Transverse colon (tissue), 4 donors: ENCODE measurements around the gene PCARE. TPM values are rescaled to one million over a fixed set of nuclear protein-coding genes. Genes with fewer than 3 reads are reported as not detected.

Experiments
- DNase-seq: peaks from one replicate; pipeline ENCODE4 v3.0.0-alpha.2; 2019
- H3K27ac ChIP-seq, 4 donors: fragments of 200-600 bp; sonication (generic); 2 replicates each; pipeline ENCODE4 v1.5.1; 2016 to 2018; ENCODE audit warnings: inconsistent platforms in 4 of 4
- H3K27me3 ChIP-seq: fragments of 200-600 bp; sonication (generic); 2 replicates; pipeline ENCODE4 v1.5.1; 2017; ENCODE audit warnings: inconsistent platforms
- H3K36me3 ChIP-seq, 4 donors: fragments of 200-600 bp; sonication (generic); 2 replicates each; pipeline ENCODE4 v1.5.1; 2017 to 2019; ENCODE audit warnings: inconsistent platforms in 4 of 4
- H3K4me1 ChIP-seq, 4 donors: fragments of 200-600 bp; sonication (generic); 2 replicates each; pipeline ENCODE4 v1.5.1; 2017 to 2020; ENCODE audit warnings: inconsistent platforms in 4 of 4
- H3K4me3 ChIP-seq, 4 donors: fragments of 200-600 bp; sonication (generic); 1 replicate in 1 of 4; 2 replicates in 3 of 4; pipeline versions ENCODE4 v1.5.1 to v1.6.1; 2017 to 2019; ENCODE audit warnings: inconsistent platforms in 4 of 4
- H3K9me3 ChIP-seq, 2 donors: fragments of 200-600 bp; sonication (generic); 2 replicates each; pipeline ENCODE4 v1.5.1; 2017 to 2019; ENCODE audit warnings: inconsistent platforms in 2 of 2
- EP300 ChIP-seq: sonication (generic); formaldehyde crosslinking; IDR thresholded peaks from one replicate; pipeline ENCODE4 v1.6.1; 2017; ENCODE audit warnings: antibody characterized with exemption, low read depth
- POLR2A ChIP-seq: fragments of 450-650 bp; IDR thresholded peaks from one replicate; pipeline ENCODE4 v1.6.1; 2016; ENCODE audit warnings: antibody characterized with exemption, mild to moderate bottlenecking, moderate library complexity
- POLR2AphosphoS5 ChIP-seq, 3 donors: sonication (generic); formaldehyde crosslinking; IDR thresholded peaks; one replicate each; pipeline ENCODE4 v1.6.1; 2016; ENCODE audit warnings: antibody characterized with exemption in 3 of 3
- WGBS, 2 donors: methylation state at CpG; one replicate each; pipeline ENCODE4 v1.1.5; 2018; ENCODE audit warnings: low coverage in 1 of 2; 5-methylcytosine and 5-hydroxymethylcytosine counted together
- in situ Hi-C, 4 donors: fragments of 200-750 bp; cut with MboI; loops; one replicate each; pipeline versions ENCODE4 v1.15.0 to v1.15.1; 2017; ENCODE audit warnings: low sequenced_read_pairs in 3 of 4, low pct_ligation_motif_present in 1 of 4, low pct_unique_long_range_greater_than_20kb in 1 of 4
- intact Hi-C: fragments of 100-400 bp; cut with DNase I; formaldehyde crosslinking; loops from one replicate; pipeline ENCODE4 v1.15.1; 2023; ENCODE audit warnings: low total_unique reads
- total RNA-seq, 4 donors: library from RNA; depleted of rRNA; stranded (reverse); fragments of >200 nt; gene quantifications; one replicate each; pipeline ENCODE4 v1.1.0, GENCODE V29; 2016
- TF ChIP-seq, protein P1 (sequence below), 5 experiments: fragments of 200-600 bp in 3 of 5; fragments of 450-650 bp in 2 of 5; sonication (generic) in 3 of 5; IDR thresholded peaks; 1 replicate in 2 of 5; 2 replicates in 3 of 5; pipeline ENCODE4 v1.5.1; 2016 to 2017; ENCODE audit warnings: antibody characterized with exemption in 5 of 5, inconsistent platforms in 3 of 5, mild to moderate bottlenecking in 2 of 5, moderate library complexity in 1 of 5

Gene PCARE
- total RNA-seq, 4 donors from 2014 or later, result under 0.01 TPM; not detected in 3

DNA sequence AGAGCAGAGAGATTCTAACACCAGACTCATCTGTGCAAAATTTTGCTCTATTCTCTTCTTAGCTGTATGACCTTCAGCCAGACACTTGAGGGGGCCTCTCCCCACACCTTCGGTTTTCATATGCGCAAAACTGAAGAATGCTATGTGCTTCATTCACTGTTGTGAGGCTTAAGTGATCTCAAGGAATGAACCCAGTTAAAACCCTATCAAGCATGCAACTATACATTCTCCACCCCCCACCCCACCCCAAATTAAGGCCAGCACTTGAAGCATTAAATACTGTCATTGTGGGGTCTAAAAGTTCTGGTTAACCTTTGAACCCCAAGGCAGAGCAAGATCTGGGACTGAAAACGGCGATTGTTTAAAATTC is 10.0 kb downstream of the PCARE start:
- no peaks in the 10 kb centered on the region for H3K9me3 ChIP-seq
- no peaks in the 10 kb centered on the region for H3K36me3 ChIP-seq
- H3K27ac ChIP-seq, result peak overlapping the region; percentile 9 to 72 (median 59)
- in situ Hi-C loops (no loop called here), intact Hi-C loops (no loop called here)
- peaks cover 0 to 16% (median 2%) of the 10 kb centered on the region in 4 donors for H3K4me1 ChIP-seq
- WGBS, 2 donors, result 82% methylated on average over 4 of the region's 4 CpGs; no CpG with 5 or more reads in 1 of the 2 donors
- no peaks in the 10 kb centered on the region for H3K27me3 ChIP-seq
- DNase-seq, result no peak
- no peak overlapping the region for H3K4me3 ChIP-seq
- TF ChIP-seq EP300 (no peak), POLR2AphosphoS5 (IDR thresholded peaks at IDR 0.05) (no peak), POLR2A (no peak)
- TF ChIP-seq, protein P1, sequence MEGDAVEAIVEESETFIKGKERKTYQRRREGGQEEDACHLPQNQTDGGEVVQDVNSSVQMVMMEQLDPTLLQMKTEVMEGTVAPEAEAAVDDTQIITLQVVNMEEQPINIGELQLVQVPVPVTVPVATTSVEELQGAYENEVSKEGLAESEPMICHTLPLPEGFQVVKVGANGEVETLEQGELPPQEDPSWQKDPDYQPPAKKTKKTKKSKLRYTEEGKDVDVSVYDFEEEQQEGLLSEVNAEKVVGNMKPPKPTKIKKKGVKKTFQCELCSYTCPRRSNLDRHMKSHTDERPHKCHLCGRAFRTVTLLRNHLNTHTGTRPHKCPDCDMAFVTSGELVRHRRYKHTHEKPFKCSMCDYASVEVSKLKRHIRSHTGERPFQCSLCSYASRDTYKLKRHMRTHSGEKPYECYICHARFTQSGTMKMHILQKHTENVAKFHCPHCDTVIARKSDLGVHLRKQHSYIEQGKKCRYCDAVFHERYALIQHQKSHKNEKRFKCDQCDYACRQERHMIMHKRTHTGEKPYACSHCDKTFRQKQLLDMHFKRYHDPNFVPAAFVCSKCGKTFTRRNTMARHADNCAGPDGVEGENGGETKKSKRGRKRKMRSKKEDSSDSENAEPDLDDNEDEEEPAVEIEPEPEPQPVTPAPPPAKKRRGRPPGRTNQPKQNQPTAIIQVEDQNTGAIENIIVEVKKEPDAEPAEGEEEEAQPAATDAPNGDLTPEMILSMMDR (IDR thresholded peaks at IDR 0.05), result no peak

DNA sequence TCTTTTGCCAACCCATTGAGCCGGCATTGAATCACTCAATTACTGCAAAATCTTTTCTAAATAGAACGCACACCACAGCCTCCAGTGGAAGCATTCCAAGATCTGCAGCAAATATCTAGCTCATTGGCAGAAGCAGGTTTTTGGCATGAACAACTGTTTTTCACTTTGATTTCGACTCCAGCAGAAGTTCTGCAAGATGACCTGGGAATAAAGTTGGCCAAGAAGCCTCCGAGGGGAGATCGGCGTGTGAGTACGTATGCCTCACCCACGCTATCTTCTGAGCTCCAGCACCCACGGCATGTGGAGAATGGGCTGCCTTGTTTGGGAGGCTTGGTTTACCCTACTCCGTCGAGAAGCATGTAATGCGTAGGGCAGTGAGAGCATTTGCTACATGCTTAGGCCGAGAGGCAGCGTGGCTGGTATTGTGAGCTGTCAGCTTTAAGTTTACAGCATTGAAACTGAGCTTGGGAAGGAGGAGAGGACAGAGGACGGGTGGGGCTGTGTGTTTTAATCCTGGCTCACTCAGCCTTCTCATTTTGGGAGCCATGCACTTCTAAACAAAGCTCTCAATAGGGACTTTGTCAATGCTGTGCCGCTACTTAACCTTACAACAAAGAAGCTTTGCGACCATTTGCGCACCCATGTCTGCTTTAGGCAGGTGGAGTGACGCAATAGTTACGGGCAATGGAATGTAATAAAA is 10.5 kb downstream of the PCARE start:
- Histone ChIP-seq H3K9me3 (no peaks in the 10 kb centered on the region), H3K36me3 (no peaks in the 10 kb centered on the region), H3K27me3 (no peaks in the 10 kb centered on the region), H3K4me3 (no peak overlapping the region), H3K4me1 (peaks cover 0 to 16% (median 2%) of the 10 kb centered on the region in 4 donors), H3K27ac (peak overlapping the region; percentile 9 to 72 (median 59))
- intact Hi-C loops, result no loop called here
- in situ Hi-C loops, result no loop called here
- TF ChIP-seq EP300, result no peak
- no peak for TF ChIP-seq POLR2A
- no peak for TF ChIP-seq POLR2AphosphoS5 (IDR thresholded peaks at IDR 0.05)
- DNase-seq, result no peak
- 56% methylated on average over 20 of the region's 20 CpGs; no CpG with 5 or more reads in 1 of the 2 donors for WGBS, 2 donors

DNA sequence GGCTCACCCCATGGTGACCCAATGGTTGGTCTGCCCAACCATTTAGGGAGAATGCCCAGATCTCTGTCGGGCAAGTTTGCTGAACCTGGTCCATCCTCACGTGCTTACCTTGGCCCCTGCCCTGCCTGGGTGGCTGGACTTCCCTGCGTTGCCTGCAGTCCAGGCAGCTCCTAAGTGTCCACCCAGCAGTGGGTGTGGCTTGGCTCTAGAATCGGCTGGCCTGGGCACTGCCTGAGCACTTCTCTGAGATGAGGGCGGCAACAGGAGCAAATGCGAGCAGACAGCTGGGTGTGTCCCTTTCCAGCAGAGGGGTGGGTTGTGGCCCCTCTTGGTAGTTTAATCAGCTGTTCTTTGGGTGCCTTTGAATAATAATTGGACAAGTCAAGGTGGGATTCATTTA is 11.3 kb downstream of the PCARE start:
- peak overlapping the region in 3 of 4 donors; percentile 9 to 72 (median 69) for H3K27ac ChIP-seq
- H3K36me3 ChIP-seq, result no peaks in the 10 kb centered on the region
- H3K9me3 ChIP-seq, result no peaks in the 10 kb centered on the region
- TF ChIP-seq POLR2A, result no peak
- TF ChIP-seq POLR2AphosphoS5 (IDR thresholded peaks at IDR 0.05), result no peak
- no peak for TF ChIP-seq EP300
- TF ChIP-seq, protein P1 (IDR thresholded peaks at IDR 0.05), result no peak
- H3K4me1 ChIP-seq, result peaks cover 0 to 16% (median 2%) of the 10 kb centered on the region in 4 donors
- 60 to 80% methylated on average over 1 to 6 of the region's 6 CpGs for WGBS, 2 donors
- no peaks in the 10 kb centered on the region for H3K27me3 ChIP-seq
- DNase-seq, result no peak
- in situ Hi-C loops (no loop called here), intact Hi-C loops (no loop called here)
- H3K4me3 ChIP-seq, result no peak overlapping the region

DNA sequence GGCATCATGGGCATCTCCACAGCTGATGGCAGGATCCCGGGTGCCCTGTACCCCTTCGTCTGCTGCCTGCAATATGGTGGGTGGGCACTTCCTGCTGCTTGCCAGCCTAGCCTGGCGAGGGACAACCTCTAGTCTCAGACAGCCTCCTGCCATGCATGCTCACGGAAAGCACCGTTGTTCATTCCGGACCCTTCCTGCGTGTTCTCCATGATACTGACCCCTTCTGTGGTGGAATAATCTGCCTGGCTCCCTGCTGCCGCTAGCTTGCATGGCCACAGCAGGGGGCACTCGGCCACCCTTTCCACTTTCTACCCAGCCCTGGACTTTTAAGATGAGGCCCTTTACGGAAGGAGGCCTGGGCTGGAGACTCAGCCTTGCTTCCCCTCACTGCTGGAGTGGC is 12.0 kb downstream of the PCARE start:
- intact Hi-C loops, result no loop called here
- no peaks in the 10 kb centered on the region for H3K9me3 ChIP-seq
- peak overlapping the region in 1 of 4 donors; percentile 72 for H3K27ac ChIP-seq
- no peaks in the 10 kb centered on the region for H3K27me3 ChIP-seq
- no peak overlapping the region for H3K4me3 ChIP-seq
- in situ Hi-C loops, result no loop called here
- H3K4me1 ChIP-seq, result peaks cover 0 to 16% (median 2%) of the 10 kb centered on the region in 4 donors
- 85% methylated on average over 8 of the region's 10 CpGs; no CpG with 5 or more reads in 1 of the 2 donors for WGBS, 2 donors
- TF ChIP-seq EP300, result no peak
- no peak for TF ChIP-seq POLR2AphosphoS5 (IDR thresholded peaks at IDR 0.05)
- TF ChIP-seq, protein P1 (IDR thresholded peaks at IDR 0.05), result no peak
- TF ChIP-seq POLR2A, result no peak
- no peaks in the 10 kb centered on the region for H3K36me3 ChIP-seq
- no peak for DNase-seq
